Measurements from ENCODE around the gene RNPS1.

- TF ChIP-seq, protein P1, sequence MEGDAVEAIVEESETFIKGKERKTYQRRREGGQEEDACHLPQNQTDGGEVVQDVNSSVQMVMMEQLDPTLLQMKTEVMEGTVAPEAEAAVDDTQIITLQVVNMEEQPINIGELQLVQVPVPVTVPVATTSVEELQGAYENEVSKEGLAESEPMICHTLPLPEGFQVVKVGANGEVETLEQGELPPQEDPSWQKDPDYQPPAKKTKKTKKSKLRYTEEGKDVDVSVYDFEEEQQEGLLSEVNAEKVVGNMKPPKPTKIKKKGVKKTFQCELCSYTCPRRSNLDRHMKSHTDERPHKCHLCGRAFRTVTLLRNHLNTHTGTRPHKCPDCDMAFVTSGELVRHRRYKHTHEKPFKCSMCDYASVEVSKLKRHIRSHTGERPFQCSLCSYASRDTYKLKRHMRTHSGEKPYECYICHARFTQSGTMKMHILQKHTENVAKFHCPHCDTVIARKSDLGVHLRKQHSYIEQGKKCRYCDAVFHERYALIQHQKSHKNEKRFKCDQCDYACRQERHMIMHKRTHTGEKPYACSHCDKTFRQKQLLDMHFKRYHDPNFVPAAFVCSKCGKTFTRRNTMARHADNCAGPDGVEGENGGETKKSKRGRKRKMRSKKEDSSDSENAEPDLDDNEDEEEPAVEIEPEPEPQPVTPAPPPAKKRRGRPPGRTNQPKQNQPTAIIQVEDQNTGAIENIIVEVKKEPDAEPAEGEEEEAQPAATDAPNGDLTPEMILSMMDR (IDR thresholded peaks at IDR 0.05; ENCODE audit: low read length), result no peak
- no peak for TF ChIP-seq EZH2phosphoT487 (IDR thresholded peaks at IDR 0.05; ENCODE audit: low read length)
- no peak for TF ChIP-seq EZH2 (optimal IDR thresholded peaks at IDR 0.05; ENCODE audit: low read depth, low read length)
These were observed 56.0 kb downstream of the RNPS1 start for GRCh38 chr16:2211923-2212347.

Measured in MM.1S (cell line).